HUDEP-2 (cell line): Measurements from ENCODE around the gene C16orf96.

Experiments used
- DNase-seq, 76 experiments: peaks; one replicate each; lab custom pipeline; 2025; ENCODE audit not compliant: unreplicated experiment in 76 of 76; lab: John Stamatoyannopoulos, UW

C16orf96 gene

GRCh38 chr16:4637501-4638166, 81.5 kb downstream of the C16orf96 start:
- DNase-seq = no peak

- no peak for DNase-seq
Observed at GRCh38 chr16:4639899-4640509, 83.9 kb downstream of the C16orf96 start.

- no peak for DNase-seq
Observed at GRCh38 chr16:4640572-4641305, 84.6 kb downstream of the C16orf96 start.

- DNase-seq = no peak
Observed at GRCh38 chr16:4641306-4641687, 85.2 kb downstream of the C16orf96 start.

- DNase-seq = no peak
Observed at GRCh38 chr16:4641895-4642294, 85.8 kb downstream of the C16orf96 start.

GRCh38 chr16:4646773-4647643, 90.9 kb downstream of the C16orf96 start:
- DNase-seq = no peak

GRCh38 chr16:4647644-4647980, 91.5 kb downstream of the C16orf96 start:
- DNase-seq = no peak

GRCh38 chr16:4648917-4649316, 92.8 kb downstream of the C16orf96 start:
- no peak for DNase-seq

- peak in 2 of 76 experiments; percentile 5 to 6 for DNase-seq
Observed at GRCh38 chr16:4649744-4650442, 93.8 kb downstream of the C16orf96 start.
